ENCODE results near the gene PIAS4.

DNA sequence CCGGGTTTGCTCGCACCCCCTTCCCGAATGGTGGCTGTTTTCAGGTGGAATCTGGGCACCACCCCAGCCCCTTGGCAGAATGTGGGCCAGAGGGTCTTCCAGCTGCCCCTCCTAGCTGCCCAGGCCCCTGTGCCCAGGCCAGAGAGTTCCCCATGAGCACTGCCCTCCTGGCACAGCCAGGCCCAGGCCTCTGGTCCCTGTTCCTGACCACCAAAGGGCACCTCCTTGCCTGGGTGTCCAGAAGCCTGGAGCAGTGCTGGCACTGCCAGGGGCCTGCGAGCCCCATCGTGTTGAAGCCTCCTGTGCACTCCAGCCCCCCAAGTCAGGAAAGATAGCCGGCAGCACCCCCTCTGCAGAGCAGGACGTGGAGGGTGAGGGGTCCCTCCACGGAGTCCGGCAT lies 23.4 kb downstream of the PIAS4 start:
- TF ChIP-seq, protein P1, sequence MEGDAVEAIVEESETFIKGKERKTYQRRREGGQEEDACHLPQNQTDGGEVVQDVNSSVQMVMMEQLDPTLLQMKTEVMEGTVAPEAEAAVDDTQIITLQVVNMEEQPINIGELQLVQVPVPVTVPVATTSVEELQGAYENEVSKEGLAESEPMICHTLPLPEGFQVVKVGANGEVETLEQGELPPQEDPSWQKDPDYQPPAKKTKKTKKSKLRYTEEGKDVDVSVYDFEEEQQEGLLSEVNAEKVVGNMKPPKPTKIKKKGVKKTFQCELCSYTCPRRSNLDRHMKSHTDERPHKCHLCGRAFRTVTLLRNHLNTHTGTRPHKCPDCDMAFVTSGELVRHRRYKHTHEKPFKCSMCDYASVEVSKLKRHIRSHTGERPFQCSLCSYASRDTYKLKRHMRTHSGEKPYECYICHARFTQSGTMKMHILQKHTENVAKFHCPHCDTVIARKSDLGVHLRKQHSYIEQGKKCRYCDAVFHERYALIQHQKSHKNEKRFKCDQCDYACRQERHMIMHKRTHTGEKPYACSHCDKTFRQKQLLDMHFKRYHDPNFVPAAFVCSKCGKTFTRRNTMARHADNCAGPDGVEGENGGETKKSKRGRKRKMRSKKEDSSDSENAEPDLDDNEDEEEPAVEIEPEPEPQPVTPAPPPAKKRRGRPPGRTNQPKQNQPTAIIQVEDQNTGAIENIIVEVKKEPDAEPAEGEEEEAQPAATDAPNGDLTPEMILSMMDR (IDR thresholded peaks at IDR 0.05; ENCODE audit: borderline replicate concordance, extremely low read depth, low read length, poor library complexity, severe bottlenecking) = no peak
- no peak for TF ChIP-seq EZH2 (IDR thresholded peaks at IDR 0.05; ENCODE audit: borderline replicate concordance, low read depth, low read length, severe bottlenecking)
